ENCODE measurements around the gene SCO2. TPM values are rescaled to one million over a fixed set of nuclear protein-coding genes. Genes with fewer than 3 reads are reported as not detected.

Gene SCO2
- total and polyA plus RNA-seq, 2 of the 13 experiments (the other 11 are each of a cell fraction or from before 2014, with no cell fraction given), result 0.32 to 3.7 TPM

- TF ChIP-seq, protein P1, sequence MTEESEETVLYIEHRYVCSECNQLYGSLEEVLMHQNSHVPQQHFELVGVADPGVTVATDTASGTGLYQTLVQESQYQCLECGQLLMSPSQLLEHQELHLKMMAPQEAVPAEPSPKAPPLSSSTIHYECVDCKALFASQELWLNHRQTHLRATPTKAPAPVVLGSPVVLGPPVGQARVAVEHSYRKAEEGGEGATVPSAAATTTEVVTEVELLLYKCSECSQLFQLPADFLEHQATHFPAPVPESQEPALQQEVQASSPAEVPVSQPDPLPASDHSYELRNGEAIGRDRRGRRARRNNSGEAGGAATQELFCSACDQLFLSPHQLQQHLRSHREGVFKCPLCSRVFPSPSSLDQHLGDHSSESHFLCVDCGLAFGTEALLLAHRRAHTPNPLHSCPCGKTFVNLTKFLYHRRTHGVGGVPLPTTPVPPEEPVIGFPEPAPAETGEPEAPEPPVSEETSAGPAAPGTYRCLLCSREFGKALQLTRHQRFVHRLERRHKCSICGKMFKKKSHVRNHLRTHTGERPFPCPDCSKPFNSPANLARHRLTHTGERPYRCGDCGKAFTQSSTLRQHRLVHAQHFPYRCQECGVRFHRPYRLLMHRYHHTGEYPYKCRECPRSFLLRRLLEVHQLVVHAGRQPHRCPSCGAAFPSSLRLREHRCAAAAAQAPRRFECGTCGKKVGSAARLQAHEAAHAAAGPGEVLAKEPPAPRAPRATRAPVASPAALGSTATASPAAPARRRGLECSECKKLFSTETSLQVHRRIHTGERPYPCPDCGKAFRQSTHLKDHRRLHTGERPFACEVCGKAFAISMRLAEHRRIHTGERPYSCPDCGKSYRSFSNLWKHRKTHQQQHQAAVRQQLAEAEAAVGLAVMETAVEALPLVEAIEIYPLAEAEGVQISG (CRISPR knock-in tag; IDR thresholded peaks at IDR 0.05), result no peak
- TF ChIP-seq ZNF713 (CRISPR knock-in tag; IDR thresholded peaks at IDR 0.05) (0 out of 2 replicates have a peak, but pooled peaks have one; percentile 79), SRSF1 (optimal IDR thresholded peaks at IDR 0.05; ENCODE audit: low read depth, low read length) (no peak), JUN (CRISPR knock-in tag; IDR thresholded peaks at IDR 0.05) (no peak), ZNF331 (CRISPR knock-in tag; IDR thresholded peaks at IDR 0.05) (no peak), FIP1L1 (IDR thresholded peaks at IDR 0.05; ENCODE audit: borderline replicate concordance, insufficient read depth, low read depth, low read length) (no peak), THRA (CRISPR knock-in tag; IDR thresholded peaks at IDR 0.05; ENCODE audit: borderline replicate concordance) (no peak), ZNF652 (CRISPR knock-in tag; IDR thresholded peaks at IDR 0.05; ENCODE audit: borderline replicate concordance, low read depth) (no peak), PAX8 (CRISPR knock-in tag; IDR thresholded peaks at IDR 0.05; ENCODE audit: borderline replicate concordance) (no peak)
- TF ChIP-seq, protein P2, sequence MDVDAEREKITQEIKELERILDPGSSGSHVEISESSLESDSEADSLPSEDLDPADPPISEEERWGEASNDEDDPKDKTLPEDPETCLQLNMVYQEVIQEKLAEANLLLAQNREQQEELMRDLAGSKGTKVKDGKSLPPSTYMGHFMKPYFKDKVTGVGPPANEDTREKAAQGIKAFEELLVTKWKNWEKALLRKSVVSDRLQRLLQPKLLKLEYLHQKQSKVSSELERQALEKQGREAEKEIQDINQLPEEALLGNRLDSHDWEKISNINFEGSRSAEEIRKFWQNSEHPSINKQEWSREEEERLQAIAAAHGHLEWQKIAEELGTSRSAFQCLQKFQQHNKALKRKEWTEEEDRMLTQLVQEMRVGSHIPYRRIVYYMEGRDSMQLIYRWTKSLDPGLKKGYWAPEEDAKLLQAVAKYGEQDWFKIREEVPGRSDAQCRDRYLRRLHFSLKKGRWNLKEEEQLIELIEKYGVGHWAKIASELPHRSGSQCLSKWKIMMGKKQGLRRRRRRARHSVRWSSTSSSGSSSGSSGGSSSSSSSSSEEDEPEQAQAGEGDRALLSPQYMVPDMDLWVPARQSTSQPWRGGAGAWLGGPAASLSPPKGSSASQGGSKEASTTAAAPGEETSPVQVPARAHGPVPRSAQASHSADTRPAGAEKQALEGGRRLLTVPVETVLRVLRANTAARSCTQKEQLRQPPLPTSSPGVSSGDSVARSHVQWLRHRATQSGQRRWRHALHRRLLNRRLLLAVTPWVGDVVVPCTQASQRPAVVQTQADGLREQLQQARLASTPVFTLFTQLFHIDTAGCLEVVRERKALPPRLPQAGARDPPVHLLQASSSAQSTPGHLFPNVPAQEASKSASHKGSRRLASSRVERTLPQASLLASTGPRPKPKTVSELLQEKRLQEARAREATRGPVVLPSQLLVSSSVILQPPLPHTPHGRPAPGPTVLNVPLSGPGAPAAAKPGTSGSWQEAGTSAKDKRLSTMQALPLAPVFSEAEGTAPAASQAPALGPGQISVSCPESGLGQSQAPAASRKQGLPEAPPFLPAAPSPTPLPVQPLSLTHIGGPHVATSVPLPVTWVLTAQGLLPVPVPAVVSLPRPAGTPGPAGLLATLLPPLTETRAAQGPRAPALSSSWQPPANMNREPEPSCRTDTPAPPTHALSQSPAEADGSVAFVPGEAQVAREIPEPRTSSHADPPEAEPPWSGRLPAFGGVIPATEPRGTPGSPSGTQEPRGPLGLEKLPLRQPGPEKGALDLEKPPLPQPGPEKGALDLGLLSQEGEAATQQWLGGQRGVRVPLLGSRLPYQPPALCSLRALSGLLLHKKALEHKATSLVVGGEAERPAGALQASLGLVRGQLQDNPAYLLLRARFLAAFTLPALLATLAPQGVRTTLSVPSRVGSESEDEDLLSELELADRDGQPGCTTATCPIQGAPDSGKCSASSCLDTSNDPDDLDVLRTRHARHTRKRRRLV (CRISPR knock-in tag; IDR thresholded peaks at IDR 0.05), result no peak
- TF ChIP-seq, protein P3, sequence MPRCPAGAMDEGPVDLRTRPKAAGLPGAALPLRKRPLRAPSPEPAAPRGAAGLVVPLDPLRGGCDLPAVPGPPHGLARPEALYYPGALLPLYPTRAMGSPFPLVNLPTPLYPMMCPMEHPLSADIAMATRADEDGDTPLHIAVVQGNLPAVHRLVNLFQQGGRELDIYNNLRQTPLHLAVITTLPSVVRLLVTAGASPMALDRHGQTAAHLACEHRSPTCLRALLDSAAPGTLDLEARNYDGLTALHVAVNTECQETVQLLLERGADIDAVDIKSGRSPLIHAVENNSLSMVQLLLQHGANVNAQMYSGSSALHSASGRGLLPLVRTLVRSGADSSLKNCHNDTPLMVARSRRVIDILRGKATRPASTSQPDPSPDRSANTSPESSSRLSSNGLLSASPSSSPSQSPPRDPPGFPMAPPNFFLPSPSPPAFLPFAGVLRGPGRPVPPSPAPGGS (CRISPR knock-in tag; IDR thresholded peaks at IDR 0.05), result no peak
- TF ChIP-seq, protein P4, sequence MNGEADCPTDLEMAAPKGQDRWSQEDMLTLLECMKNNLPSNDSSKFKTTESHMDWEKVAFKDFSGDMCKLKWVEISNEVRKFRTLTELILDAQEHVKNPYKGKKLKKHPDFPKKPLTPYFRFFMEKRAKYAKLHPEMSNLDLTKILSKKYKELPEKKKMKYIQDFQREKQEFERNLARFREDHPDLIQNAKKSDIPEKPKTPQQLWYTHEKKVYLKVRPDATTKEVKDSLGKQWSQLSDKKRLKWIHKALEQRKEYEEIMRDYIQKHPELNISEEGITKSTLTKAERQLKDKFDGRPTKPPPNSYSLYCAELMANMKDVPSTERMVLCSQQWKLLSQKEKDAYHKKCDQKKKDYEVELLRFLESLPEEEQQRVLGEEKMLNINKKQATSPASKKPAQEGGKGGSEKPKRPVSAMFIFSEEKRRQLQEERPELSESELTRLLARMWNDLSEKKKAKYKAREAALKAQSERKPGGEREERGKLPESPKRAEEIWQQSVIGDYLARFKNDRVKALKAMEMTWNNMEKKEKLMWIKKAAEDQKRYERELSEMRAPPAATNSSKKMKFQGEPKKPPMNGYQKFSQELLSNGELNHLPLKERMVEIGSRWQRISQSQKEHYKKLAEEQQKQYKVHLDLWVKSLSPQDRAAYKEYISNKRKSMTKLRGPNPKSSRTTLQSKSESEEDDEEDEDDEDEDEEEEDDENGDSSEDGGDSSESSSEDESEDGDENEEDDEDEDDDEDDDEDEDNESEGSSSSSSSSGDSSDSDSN (CRISPR knock-in tag; IDR thresholded peaks at IDR 0.05), result peak; percentile 58; the same call in 1 of the 2 replicates
Observed at GRCh38 chr22:50506611-50507420, 18.6 kb downstream of the SCO2 start (continued).

All from HepG2 (cell line).